ENCODE data around the gene C12orf56. TPM values are rescaled to one million over a fixed set of nuclear protein-coding genes. Genes with fewer than 3 reads are reported as not detected.

Gene C12orf56
- total and polyA plus RNA-seq, 2 donors (not counting 3 experiments of a cell fraction or from before 2014, with no cell fraction given): 0.06 TPM; not detected in 1

DNA sequence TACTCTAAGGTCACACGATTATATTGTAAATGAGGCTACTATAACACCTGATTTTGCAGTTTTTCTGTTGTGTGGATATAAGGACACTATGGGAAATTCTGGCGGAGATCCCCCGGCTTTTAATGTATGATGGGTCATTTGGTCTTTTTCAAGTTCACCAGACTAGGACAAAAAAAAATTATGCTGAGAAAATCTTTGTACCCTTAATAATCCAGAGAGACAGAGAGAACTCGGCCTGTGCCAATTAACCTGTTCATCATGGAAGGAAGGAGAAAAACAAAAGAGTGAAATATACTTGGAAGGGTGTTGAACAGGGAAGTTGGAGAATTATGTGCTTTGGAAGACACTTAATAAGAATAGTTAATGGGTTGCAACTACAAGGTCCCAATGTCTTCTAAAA is 106.3 kb downstream of the C12orf56 start:
- Histone ChIP-seq H3K9ac (replicated peaks; ENCODE audit: extremely low read depth, insufficient read depth, low read length) (no peak overlapping the region), H3K79me2 (ENCODE audit: control insufficient read depth, insufficient read depth, low read length) (no peaks in the 10 kb centered on the region), H3K9me3 (replicated peaks; ENCODE audit: control insufficient read depth, insufficient read depth, low read length) (no peaks in the 10 kb centered on the region), H2AFZ (ENCODE audit: low read depth, low read length) (no peak overlapping the region), H3K36me3 (ENCODE audit: control insufficient read depth in 2 of 2, extremely low read depth in 1 of 2, insufficient read depth in 2 of 2, low read length in 2 of 2) (no peaks in the 10 kb centered on the region), H3K27ac (ENCODE audit: insufficient read depth, low read depth, low read length) (no peak overlapping the region), H3K4me1 (ENCODE audit: control insufficient read depth, extremely low read depth, insufficient read depth, low read length) (no peaks in the 10 kb centered on the region), H4K20me1 (replicated peaks; ENCODE audit: control insufficient read depth, extremely low read depth, insufficient read depth, low read length) (no peaks in the 10 kb centered on the region), H3K4me3 (replicated peaks in 1 of 3; ENCODE audit: insufficient read depth in 1 of 3, low read depth in 1 of 3, low read length in 3 of 3) (no peak overlapping the region), H3K4me2 (ENCODE audit: insufficient read depth, low read length) (no peak overlapping the region), H3K9me1 (replicated peaks; ENCODE audit: control insufficient read depth, extremely low read depth, insufficient read depth, low read length) (no peaks in the 10 kb centered on the region), H3K27me3 (ENCODE audit: control insufficient read depth in 2 of 2, insufficient read depth in 2 of 2, low read length in 2 of 2) (no peaks in the 10 kb centered on the region)
- CTCF ChIA-PET: interaction anchor here (0.7 to 1.1 kb wide), 2 partner anchors 8 to 10 kb away, joined by 4 read pairs; no protein-coding TSS in a partner anchor
- dilution Hi-C loops (cut with MboI; ENCODE audit: extremely low pct_ligation_motif_present, low sequenced_read_pairs) (no loop called here), intact Hi-C loops (cut with micrococcal nuclease) (no loop called here)
- POLR2A ChIA-PET: no interaction called here
- DNase-seq (ENCODE audit: low read depth, low spot score) (no peak), FAIRE-seq (no peak)
- BruUV-seq (replicated peaks): no TSS peak
- TF ChIP-seq POLR2A (IDR thresholded peaks at IDR 0.05; ENCODE audit: low read depth, low read length) (no peak), POLR2AphosphoS5 (IDR thresholded peaks at IDR 0.05; ENCODE audit: insufficient read depth, low read depth, low read length) (no peak)
- TF ChIP-seq, protein P1, sequence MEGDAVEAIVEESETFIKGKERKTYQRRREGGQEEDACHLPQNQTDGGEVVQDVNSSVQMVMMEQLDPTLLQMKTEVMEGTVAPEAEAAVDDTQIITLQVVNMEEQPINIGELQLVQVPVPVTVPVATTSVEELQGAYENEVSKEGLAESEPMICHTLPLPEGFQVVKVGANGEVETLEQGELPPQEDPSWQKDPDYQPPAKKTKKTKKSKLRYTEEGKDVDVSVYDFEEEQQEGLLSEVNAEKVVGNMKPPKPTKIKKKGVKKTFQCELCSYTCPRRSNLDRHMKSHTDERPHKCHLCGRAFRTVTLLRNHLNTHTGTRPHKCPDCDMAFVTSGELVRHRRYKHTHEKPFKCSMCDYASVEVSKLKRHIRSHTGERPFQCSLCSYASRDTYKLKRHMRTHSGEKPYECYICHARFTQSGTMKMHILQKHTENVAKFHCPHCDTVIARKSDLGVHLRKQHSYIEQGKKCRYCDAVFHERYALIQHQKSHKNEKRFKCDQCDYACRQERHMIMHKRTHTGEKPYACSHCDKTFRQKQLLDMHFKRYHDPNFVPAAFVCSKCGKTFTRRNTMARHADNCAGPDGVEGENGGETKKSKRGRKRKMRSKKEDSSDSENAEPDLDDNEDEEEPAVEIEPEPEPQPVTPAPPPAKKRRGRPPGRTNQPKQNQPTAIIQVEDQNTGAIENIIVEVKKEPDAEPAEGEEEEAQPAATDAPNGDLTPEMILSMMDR (IDR thresholded peaks at IDR 0.05; ENCODE audit: extremely low read depth in 1 of 2, insufficient read depth in 1 of 2, low read depth in 1 of 2, low read length in 2 of 2): no peak
- TF ChIP-seq, protein P2, sequence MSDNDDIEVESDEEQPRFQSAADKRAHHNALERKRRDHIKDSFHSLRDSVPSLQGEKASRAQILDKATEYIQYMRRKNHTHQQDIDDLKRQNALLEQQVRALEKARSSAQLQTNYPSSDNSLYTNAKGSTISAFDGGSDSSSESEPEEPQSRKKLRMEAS (IDR thresholded peaks at IDR 0.05; ENCODE audit: insufficient read depth, insufficient read length): no peak

DNA sequence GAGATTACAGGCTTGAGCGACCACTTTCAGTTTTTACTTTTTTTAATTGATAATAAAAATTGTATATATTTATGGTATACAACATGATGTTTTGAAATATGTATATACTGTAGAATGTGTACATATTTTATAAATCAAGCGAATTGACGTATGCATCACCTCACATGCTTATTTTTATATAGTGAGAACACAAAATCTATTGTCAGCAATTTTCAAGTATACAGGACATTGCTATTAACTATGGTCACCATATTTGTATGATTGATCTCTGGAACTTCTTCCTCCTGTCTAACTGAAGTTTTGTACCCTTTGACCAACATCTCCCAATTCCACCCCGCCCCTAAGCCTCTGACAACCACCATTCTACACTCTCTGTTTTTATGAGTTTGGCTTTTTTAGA is 112.1 kb downstream of the C12orf56 start:
- Histone ChIP-seq H3K9me3 (replicated peaks; ENCODE audit: control insufficient read depth, insufficient read depth, low read length) (no peaks in the 10 kb centered on the region), H3K4me3 (replicated peaks in 1 of 3; ENCODE audit: insufficient read depth in 1 of 3, low read depth in 1 of 3, low read length in 3 of 3) (no peak overlapping the region), H4K20me1 (replicated peaks; ENCODE audit: control insufficient read depth, extremely low read depth, insufficient read depth, low read length) (no peaks in the 10 kb centered on the region), H3K9me1 (replicated peaks; ENCODE audit: control insufficient read depth, extremely low read depth, insufficient read depth, low read length) (no peaks in the 10 kb centered on the region), H3K9ac (replicated peaks; ENCODE audit: extremely low read depth, insufficient read depth, low read length) (no peak overlapping the region), H3K79me2 (ENCODE audit: control insufficient read depth, insufficient read depth, low read length) (no peaks in the 10 kb centered on the region), H2AFZ (ENCODE audit: low read depth, low read length) (no peak overlapping the region), H3K27me3 (ENCODE audit: control insufficient read depth in 2 of 2, insufficient read depth in 2 of 2, low read length in 2 of 2) (peaks cover 0 to 3% of the 10 kb centered on the region in 2 experiments), H3K36me3 (ENCODE audit: control insufficient read depth in 2 of 2, extremely low read depth in 1 of 2, insufficient read depth in 2 of 2, low read length in 2 of 2) (no peaks in the 10 kb centered on the region), H3K27ac (ENCODE audit: insufficient read depth, low read depth, low read length) (no peak overlapping the region), H3K4me2 (ENCODE audit: insufficient read depth, low read length) (no peak overlapping the region), H3K4me1 (ENCODE audit: control insufficient read depth, extremely low read depth, insufficient read depth, low read length) (no peaks in the 10 kb centered on the region)
- no peak for TF ChIP-seq POLR2AphosphoS5 (IDR thresholded peaks at IDR 0.05; ENCODE audit: insufficient read depth, low read depth, low read length)
- TF ChIP-seq, protein P1 (IDR thresholded peaks at IDR 0.05; ENCODE audit: extremely low read depth in 1 of 2, insufficient read depth in 1 of 2, low read depth in 1 of 2, low read length in 2 of 2): no peak
- TF ChIP-seq GATA2 (IDR thresholded peaks at IDR 0.05; ENCODE audit: insufficient read depth, insufficient read length, low read depth, low read length): no peak
- TF ChIP-seq JUN (IDR thresholded peaks at IDR 0.05; ENCODE audit: borderline replicate concordance, insufficient read depth, insufficient read length, low read depth): no peak
- TF ChIP-seq MYC (IDR thresholded peaks at IDR 0.05; ENCODE audit: low read depth, low read length): no peak
- TF ChIP-seq FOS (IDR thresholded peaks at IDR 0.05; ENCODE audit: borderline replicate concordance, insufficient read depth, low read length): no peak
- TF ChIP-seq POLR2A (IDR thresholded peaks at IDR 0.05; ENCODE audit: low read depth, low read length): no peak
- TF ChIP-seq, protein P2 (IDR thresholded peaks at IDR 0.05; ENCODE audit: insufficient read depth, insufficient read length): no peak
- no peak for TF ChIP-seq EZH2 (IDR thresholded peaks at IDR 0.05; ENCODE audit: borderline replicate concordance, low read depth, low read length, severe bottlenecking)
- dilution Hi-C loops (cut with MboI; ENCODE audit: extremely low pct_ligation_motif_present, low sequenced_read_pairs) (no loop called here), intact Hi-C loops (cut with micrococcal nuclease) (no loop called here)
- CTCF ChIA-PET: no interaction called here
- FAIRE-seq (no peak), DNase-seq (ENCODE audit: low read depth, low spot score) (no peak)
- POLR2A ChIA-PET: no interaction called here
- no TSS peak for BruUV-seq (replicated peaks)
